GM19238 (cell line): ENCODE data around the gene CISD2.
"Not testable (repeated sequence)": the region's sequence is repeated elsewhere in the genome, so short reads cannot be mapped to it uniquely, and the experiment has no call there.

Experiments
- DNase-seq: peaks from one replicate; pipeline ENCODE4 v3.0.0; 2011; ENCODE audit warnings: low spot score; ENCODE audit not compliant: insufficient read length

CISD2 gene

DNA sequence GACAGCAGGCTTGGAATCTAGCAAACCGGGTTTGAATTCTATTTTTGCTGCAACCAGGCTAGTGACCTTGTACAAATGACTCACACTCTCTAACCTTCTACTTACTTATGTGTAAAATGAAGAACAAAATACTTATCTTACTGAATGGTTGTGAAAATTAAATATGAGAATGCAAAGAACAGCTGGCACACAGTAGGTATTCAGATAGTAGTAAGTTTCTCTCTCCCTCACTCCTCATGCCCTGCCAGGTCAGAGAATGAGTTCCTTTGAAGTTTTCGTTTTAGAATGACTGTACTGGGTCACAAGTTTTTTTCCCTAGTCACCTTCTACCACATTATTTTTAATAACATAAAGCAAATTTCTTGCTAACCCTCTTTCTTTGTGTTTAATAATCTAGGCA, 33.0 kb downstream of the CISD2 start:
- no peak for DNase-seq

DNA sequence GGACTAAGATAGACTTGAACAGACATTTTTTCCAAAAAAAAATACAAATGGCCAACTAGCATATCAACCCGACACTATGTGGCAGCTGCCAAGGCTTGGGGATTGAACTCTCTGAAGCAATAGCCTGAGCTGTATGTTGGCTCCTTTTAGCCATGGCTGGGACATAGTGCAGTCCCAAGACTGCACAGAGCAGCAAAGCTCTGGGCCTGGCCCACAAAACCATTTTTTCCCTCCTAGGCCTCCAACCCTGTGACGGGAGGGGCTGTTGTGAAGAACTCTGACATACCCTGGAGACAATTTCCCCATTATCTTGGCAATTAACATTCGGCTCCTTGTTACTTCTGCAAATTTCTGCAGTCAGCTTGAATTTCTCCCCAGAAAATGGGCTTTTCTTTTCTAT, 50.1 kb downstream of the CISD2 start:
- no peak for DNase-seq

DNA sequence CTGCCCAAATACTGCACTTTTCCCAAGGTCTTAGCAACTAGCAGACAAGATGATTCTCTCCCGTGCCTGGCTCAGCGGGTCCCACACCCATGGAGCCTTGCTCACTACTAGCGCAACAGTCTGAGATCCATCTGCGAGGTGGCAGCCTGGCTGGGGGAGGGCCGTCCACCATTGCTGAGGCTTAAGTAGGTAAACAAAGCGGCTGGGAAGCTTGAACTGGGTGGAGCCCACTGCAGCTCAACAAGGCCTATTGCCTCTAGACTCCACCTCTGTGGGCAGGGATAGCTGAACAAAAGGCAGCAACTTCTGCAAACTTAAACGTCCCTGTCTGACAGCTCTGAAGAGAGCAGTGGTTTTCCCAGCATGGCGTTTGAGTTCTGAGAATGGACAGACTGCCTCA, 50.9 kb downstream of the CISD2 start:
- DNase-seq: not testable (repeated sequence)

DNA sequence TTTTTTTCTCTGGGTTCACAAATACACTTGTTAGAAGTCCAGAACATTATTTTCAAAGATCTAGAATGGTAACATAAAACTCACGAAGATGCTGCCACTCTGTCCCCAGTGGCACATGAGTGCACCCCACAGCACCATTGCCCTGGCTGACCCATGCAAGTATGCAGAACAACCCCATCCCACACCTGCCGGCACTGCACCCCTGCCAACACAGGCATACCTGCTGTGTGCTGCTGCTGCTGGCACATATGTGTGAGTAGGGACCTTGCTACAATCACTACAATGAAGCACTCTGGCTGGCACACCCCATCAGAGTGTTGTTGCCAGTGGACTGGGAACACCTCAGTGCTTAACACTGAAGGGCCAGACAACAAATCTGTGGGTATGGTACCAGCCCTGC, 66.9 kb downstream of the CISD2 start:
- no peak for DNase-seq

DNA sequence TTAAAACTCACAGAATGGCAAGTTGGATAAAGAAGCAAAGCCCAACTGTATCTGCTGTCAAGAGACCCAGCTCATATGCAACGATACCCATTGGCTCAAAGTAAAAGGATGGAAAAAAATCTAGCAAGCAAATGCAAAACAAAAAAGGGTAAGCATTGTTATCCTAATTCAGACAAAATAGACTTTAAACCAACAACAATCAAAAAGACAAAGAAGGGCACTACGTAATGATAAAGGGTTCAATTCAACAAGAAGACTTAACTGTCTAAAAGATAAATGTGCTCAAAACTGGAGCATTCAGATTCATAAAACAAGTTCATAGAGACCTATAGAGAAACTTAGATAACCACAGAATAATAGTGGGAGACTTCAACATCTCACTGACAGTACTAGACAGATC, 69.3 kb downstream of the CISD2 start:
- DNase-seq: not testable (repeated sequence)
